Activated CD8-positive, alpha-beta memory T cell treated with anti-CD3 and anti-CD28 coated beads for 1 hour (primary cell): Measurements from ENCODE around the gene RUSC2.
"Not testable (repeated sequence)": the region's sequence is repeated elsewhere in the genome, so short reads cannot be mapped to it uniquely, and the experiment has no call there.

Experiments
- DNase-seq, 2 donors: peaks; one replicate each; pipeline ENCODE4 v3.0.0-alpha.2; 2020; ENCODE audit warnings: low read depth in 1 of 2; ENCODE audit errors: extremely low read depth in 1 of 2

The RUSC2 gene

GRCh38 chr9:35519692-35520363 lies 29.9 kb downstream of the RUSC2 start:
- no peak for DNase-seq

GRCh38 chr9:35520364-35520710 lies 30.4 kb downstream of the RUSC2 start:
- DNase-seq = no peak

- DNase-seq = no peak
Measured at GRCh38 chr9:35521708-35522107, 31.8 kb downstream of the RUSC2 start.

- no peak for DNase-seq
Measured at GRCh38 chr9:35522187-35522586, 32.3 kb downstream of the RUSC2 start.

- DNase-seq = no peak
Measured at GRCh38 chr9:35522700-35523099, 32.8 kb downstream of the RUSC2 start.

GRCh38 chr9:35523556-35523955 lies 33.6 kb downstream of the RUSC2 start:
- not testable (repeated sequence) for DNase-seq

- no peak for DNase-seq
Measured at GRCh38 chr9:35526087-35526801, 36.3 kb downstream of the RUSC2 start.

- no peak for DNase-seq
Measured at GRCh38 chr9:35529161-35529823, 39.4 kb downstream of the RUSC2 start.

GRCh38 chr9:35533398-35533797 lies 43.5 kb downstream of the RUSC2 start:
- no peak for DNase-seq

GRCh38 chr9:35534921-35535320 lies 45.0 kb downstream of the RUSC2 start:
- not testable (repeated sequence) for DNase-seq

- no peak for DNase-seq
Measured at GRCh38 chr9:35537913-35538312, 48.0 kb downstream of the RUSC2 start.

- no peak for DNase-seq
Measured at GRCh38 chr9:35538361-35539234, 48.7 kb downstream of the RUSC2 start.
